GM12801 (cell line): ENCODE measurements around the gene ZNRD2.

Experiments used
- CTCF ChIP-seq: IDR thresholded peaks from one replicate; pipeline ENCODE4 v1.5.1; 2011; ENCODE audit warnings: control low read depth; ENCODE audit not compliant: insufficient read length; ENCODE audit errors: extremely low read depth

The ZNRD2 gene

DNA sequence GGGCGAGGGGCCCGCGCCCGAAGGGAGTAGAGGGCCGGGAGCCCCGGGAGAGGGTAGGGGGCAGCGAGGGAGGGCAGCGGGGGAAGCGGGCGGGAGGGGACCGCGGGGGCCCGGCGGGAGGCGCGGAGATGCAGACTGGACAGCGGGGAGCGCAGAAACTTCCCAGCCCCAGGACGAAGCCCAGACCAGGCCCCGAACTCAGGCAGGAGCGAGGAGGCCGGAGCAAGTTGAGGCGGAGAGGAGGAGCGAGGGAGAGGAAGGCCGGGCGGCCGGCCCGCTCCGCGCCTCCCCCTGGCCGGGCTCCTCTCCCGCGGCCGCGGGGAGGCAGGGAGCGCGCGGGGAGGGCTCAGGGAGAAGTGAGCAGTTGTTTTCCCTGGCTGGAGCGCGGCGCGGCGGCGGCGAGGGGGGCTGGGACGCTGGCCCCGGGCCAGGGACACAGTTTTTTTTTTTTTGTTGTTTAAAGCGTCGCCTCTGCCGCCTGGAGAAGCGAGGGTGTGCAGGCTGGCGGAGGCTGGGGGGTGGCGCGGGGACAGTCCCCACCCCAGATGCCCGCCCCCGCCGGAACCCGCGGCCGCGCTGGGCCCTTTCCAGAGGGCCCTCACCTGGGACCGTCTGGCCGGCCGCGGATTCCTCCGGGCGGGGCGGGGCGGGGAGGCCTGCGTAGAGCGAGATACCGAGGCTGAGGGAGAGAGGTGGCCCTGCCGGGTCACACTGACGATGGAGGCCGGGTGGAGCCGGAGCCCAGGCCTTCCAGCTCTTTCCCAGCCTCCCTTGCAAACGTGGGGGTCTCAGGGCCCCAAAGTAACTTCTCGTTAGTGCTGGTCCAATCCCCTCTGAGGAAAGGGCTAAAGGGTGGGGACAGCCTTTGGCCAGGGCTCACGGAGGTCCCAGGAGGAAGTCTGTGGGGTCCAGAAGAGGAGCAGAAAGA lies 12.0 kb upstream of the ZNRD2 start, which contains the start of gene LTBP3:
Gene LTBP3 (minus strand): TSS at position 358 of the 928 bp plus-strand sequence. CDS start 400 bp downstream, outside the sequence.
- TF ChIP-seq CTCF = no peak

DNA sequence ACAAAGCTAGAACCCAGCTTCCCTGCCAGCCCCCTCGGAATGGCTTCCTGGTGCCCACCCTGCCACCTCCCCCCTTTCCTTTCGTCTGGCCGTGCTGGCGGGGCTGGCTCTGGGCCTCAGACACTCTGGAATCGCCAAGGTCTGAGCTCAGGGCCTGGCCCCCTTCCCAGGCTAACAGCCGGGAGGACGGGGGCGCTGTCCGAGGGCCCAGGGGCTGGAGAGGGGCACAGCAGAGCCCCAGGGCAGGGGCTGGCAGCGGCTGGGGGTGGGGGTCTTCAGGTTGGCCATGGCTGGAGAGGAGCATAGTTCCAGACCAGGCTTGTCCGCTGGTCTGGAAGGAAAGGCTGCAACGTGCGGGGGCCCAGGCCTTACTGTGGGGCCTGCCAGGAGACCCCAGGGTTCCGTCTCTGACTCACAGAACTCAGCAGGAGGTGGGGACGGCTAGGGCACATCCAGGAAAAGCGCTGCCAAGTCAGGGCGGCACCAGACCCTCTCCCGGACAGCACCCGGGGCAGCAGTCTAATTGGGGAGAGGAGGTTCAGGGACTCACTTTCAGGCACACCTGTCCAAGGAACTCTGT lies 11.3 kb upstream of the ZNRD2 start:
- no peak for TF ChIP-seq CTCF

DNA sequence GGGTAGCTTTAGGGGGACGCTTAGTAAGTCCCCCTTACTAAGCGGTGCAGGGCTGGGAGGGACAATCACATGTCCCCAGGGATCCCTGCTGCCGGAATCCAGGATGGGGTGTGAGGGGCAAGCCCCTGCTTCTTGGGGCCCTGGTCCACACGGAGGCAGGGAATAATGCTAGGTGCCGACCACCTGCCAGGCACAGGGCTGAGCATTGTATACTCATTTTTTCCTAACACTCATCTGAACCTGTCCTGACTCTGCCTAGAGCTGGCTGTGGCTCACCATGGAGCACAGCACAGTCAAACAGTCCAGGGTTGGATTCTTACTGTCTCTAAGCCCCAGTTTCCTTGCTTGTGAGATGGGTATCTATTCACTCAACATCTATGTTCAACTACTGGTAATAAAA lies 10.7 kb upstream of the ZNRD2 start:
- no peak for TF ChIP-seq CTCF

DNA sequence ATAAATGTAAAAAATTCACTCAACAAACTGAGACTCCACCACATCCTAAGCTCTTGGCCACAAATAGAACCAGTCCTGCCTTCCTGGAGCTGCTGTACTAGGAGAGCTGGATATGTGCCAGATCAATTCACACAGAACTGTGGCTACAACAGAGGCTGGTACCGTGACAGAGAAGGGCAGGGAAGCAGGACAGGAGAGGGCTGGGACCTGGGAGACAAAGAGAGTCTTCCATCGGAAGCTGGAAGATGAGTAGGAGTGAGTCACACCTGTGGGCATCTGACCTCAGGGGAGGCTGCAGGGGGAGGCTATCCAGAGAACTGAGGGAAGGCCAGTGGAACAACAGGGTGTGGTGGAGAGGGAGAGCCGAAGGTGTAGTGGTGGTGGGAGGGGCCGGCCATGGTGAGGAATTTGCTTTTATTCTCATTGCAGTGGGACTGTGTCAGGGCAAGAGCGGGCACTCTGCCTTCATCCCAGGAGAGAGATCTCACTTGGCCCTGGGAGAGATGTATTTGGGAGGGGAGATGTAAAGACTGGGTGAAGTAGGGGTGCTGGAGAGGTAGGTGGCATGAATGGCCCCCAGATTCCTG lies 10.2 kb upstream of the ZNRD2 start:
- no peak for TF ChIP-seq CTCF

DNA sequence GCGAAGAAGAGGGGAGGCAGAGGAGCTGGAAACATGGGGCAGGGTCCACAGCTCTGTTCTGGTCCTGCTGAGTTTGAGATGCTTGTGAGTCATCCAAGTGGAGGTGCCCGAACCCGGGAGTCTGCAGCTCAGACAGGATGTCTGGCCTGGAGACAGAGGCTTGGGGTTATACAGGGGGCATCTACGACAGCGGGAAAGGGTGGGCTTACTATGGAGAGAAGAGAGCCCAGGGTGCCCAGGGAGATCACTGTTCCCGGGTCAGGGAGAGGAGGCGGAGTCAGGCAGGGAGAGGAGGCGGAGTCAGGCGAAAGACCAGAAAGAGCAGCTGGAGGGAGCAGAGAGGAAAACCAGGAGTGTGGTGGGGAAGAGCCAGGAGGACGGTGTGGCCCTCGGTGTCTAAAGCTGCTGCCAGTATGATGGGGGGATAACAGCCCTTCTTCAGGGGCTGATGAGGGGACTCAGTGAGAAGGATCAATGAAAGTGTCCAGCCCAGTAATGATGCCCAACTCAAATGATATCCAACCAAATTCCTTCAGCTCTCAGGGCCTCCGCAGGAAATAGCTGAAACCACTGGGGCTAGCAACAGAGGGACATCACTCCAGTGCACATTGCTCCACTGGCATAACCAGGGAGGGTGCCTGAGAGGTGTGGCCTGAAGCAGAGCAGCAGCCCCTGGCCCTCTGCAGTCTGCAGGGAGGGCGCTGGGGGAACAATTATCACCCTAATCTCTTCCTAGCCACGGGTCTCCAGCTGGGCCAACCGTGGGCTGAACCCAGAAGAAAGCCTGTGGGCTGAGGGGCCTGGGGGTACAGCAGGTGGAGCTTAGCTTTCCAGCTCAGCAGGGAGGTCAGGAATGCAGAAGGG lies 9.5 kb upstream of the ZNRD2 start:
- TF ChIP-seq CTCF = no peak

GRCh38 chr11:65562020-65562419 lies 8.3 kb upstream of the ZNRD2 start:
- no peak for TF ChIP-seq CTCF
